Astrocyte of the cerebellum (primary cell): ENCODE data around the gene VWA8.

Source experiments
- DNase-seq: peaks from one replicate; pipeline ENCODE4 v3.0.0-alpha.2; 2011; ENCODE audit warnings: low read depth
- H3K4me3 ChIP-seq: 2 replicates; pipeline ENCODE4 v1.5.1; 2011; ENCODE audit warnings: mild to moderate bottlenecking, low read depth, low read length, moderate library complexity
- CTCF ChIP-seq: IDR thresholded peaks from 2 replicates; pipeline ENCODE4 v1.5.1; 2012; ENCODE audit warnings: low read length, low read depth, moderate library complexity, mild to moderate bottlenecking; ENCODE audit errors: missing control alignments
- in situ Hi-C: cut with HindIII; loops from 2 replicates; pipeline ENCODE4 v1.10.0; 2017; ENCODE audit warnings: low sequenced_read_pairs

The VWA8 gene

GRCh38 chr13:41774605-41775218 lies 186.2 kb downstream of the VWA8 start:
- DNase-seq = no peak
- TF ChIP-seq CTCF = no peak
- in situ Hi-C loops = no loop called here
- no peak overlapping the region for H3K4me3 ChIP-seq

- DNase-seq = peak; percentile 31
- H3K4me3 ChIP-seq = no peak overlapping the region
- TF ChIP-seq CTCF = no peak
- in situ Hi-C loops = no loop called here
Observed at GRCh38 chr13:41767801-41768200, 193.1 kb downstream of the VWA8 start.

- in situ Hi-C loops = no loop called here
- H3K4me3 ChIP-seq = no peak overlapping the region
- no peak for TF ChIP-seq CTCF
- DNase-seq = no peak
Observed at GRCh38 chr13:41766439-41766838, 194.5 kb downstream of the VWA8 start.

- in situ Hi-C loops = no loop called here
- no peak for TF ChIP-seq CTCF
- H3K4me3 ChIP-seq = no peak overlapping the region
- DNase-seq = no peak
Observed at GRCh38 chr13:41765813-41766212, 195.1 kb downstream of the VWA8 start.

GRCh38 chr13:41765020-41765419 lies 195.9 kb downstream of the VWA8 start:
- TF ChIP-seq CTCF = no peak
- no peak overlapping the region for H3K4me3 ChIP-seq
- in situ Hi-C loops = no loop called here
- no peak for DNase-seq

GRCh38 chr13:41764558-41764957 lies 196.4 kb downstream of the VWA8 start:
- in situ Hi-C loops = no loop called here
- no peak for TF ChIP-seq CTCF
- H3K4me3 ChIP-seq = no peak overlapping the region
- no peak for DNase-seq
